K562 (cell line): ENCODE results near the gene BTRC. TPM values are rescaled to one million over a fixed set of nuclear protein-coding genes. Genes with fewer than 3 reads are reported as not detected.
A peak's percentile ranks its signal among the peaks of the same experiment; 100 is the strongest.

Source experiments
- AFF1 ChIP-seq, 2 experiments: fragments of 450-650 bp; IDR thresholded peaks; 2 replicates each; pipeline ENCODE4 v1.6.1; 2018; ENCODE audit warnings: mild to moderate bottlenecking in 2 of 2, low read depth in 1 of 2; ENCODE audit not compliant: partially characterized antibody in 2 of 2
- FOSL1 ChIP-seq: fragments of 200-800 bp; sonication (Bioruptor generic); conservative IDR thresholded peaks from 2 replicates; pipeline ENCODE4 v1.6.1; 2016; ENCODE audit warnings: missing genetic modification characterization, missing compliant biosample characterization
- HDAC8 ChIP-seq: fragments of 450-650 bp; IDR thresholded peaks from 2 replicates; pipeline ENCODE4 v1.6.1; 2016; ENCODE audit warnings: mild to moderate bottlenecking, missing genetic modification characterization, moderate library complexity, missing compliant biosample characterization
- MAFK ChIP-seq: IDR thresholded peaks from 2 replicates; pipeline ENCODE4 v1.6.1; 2011; ENCODE audit warnings: low read length, improper control_type of control experiment
- MNT ChIP-seq, 2 experiments: fragments of 450-650 bp; conservative IDR thresholded peaks; 2 replicates each; pipeline ENCODE4 v1.6.1; 2017; ENCODE audit warnings: mild to moderate bottlenecking in 2 of 2, moderate library complexity in 2 of 2
- TAF1 ChIP-seq: IDR thresholded peaks from 2 replicates; pipeline ENCODE4 v1.6.1; 2011; ENCODE audit warnings: mild to moderate bottlenecking, low read length, moderate library complexity; ENCODE audit not compliant: insufficient read depth, control insufficient read depth, severe bottlenecking; ENCODE audit errors: extremely low read depth
- ZBTB11 ChIP-seq, 3 experiments: fragments of 200-800 bp in 1 of 3; fragments of 250-450 bp in 1 of 3; fragments of 450-650 bp in 1 of 3; sonication (Bioruptor Pico) in 1 of 3; sonication (Bioruptor generic) in 1 of 3; formaldehyde crosslinking in 1 of 3; IDR thresholded peaks; 2 replicates each; pipeline versions ENCODE4 v1.6.1 to v1.8.0; 2016 to 2022; ENCODE audit warnings: mild to moderate bottlenecking in 2 of 3, missing genetic modification characterization in 2 of 3, missing compliant biosample characterization in 1 of 3, moderate library complexity in 1 of 3
- ZBTB7A ChIP-seq: IDR thresholded peaks from 2 replicates; pipeline ENCODE4 v1.6.1; 2011; ENCODE audit warnings: low read depth, mild to moderate bottlenecking, low read length, moderate library complexity, borderline replicate concordance; ENCODE audit not compliant: control insufficient read depth
- ZNF197 ChIP-seq: fragments of 200-800 bp; sonication (Bioruptor generic); IDR thresholded peaks from 2 replicates; pipeline ENCODE4 v1.6.1; 2016; ENCODE audit warnings: low read depth, missing genetic modification characterization, missing compliant biosample characterization
- ZNF212 ChIP-seq: fragments of 450-650 bp; formaldehyde crosslinking; IDR thresholded peaks from 2 replicates; pipeline ENCODE4 v1.4.0; 2020; ENCODE audit warnings: mild to moderate bottlenecking
- ZNF592 ChIP-seq: fragments of 450-650 bp; IDR thresholded peaks from 2 replicates; pipeline ENCODE4 v1.6.1; 2017; ENCODE audit warnings: antibody characterized with exemption, mild to moderate bottlenecking
- polyA plus RNA-seq, 8 experiments: library from polyadenylated mRNA; depleted of rRNA in 4 of 8; stranded (reverse) in 5 of 8; unstranded in 3 of 8; fragments of >200 nt; fragmentation: Nextera tagmentation in 2 of 8; fragmentation: Illumina TruSeq in 1 of 8; extraction: Ambion mirVana in 2 of 8; extraction: Trizol in 1 of 8; gene quantifications; 2 replicates each; pipeline versions ENCODE4 v1.2.1 to v1.2.3, GENCODE V29; 2011 to 2014; ENCODE audit warnings: inconsistent platforms in 1 of 8, missing spikeins in 1 of 8
- total RNA-seq, 7 experiments: library from RNA; depleted of rRNA in 6 of 7; stranded (reverse); fragments of >200 nt in 6 of 7; fragmentation: Illumina TruSeq in 2 of 7; extraction: Trizol in 2 of 7; gene quantifications; 2 replicates each; pipeline versions ENCODE4 v1.2.1 to v1.2.3, GENCODE V29; 2011 to 2021; ENCODE audit warnings: low replicate concordance in 1 of 7

BTRC gene
- total and polyA plus RNA-seq, 9 of the 15 experiments (the other 6 are each of a cell fraction or from before 2014, with no cell fraction given) = 1.6 to 15.4 (median 7.0) TPM

- TF ChIP-seq TAF1 (peak; percentile 5), MAFK (peak; percentile 67), ZNF592 (peak; percentile 57; the same call in 1 of the 2 replicates), AFF1 (IDR thresholded peaks at IDR 0.05; ENCODE audit: low read depth in 1 of 2, partially characterized antibody in 2 of 2) (peak in 1 of 2 experiments; percentile 29), ZNF212 (no peak), HDAC8 (no peak), FOSL1 (tag) (peak; percentile 56; the same call in 1 of the 2 replicates), ZBTB11 (CRISPR knock-in tag; IDR thresholded peaks at IDR 0.05) (peak in 1 of 3 experiments; percentile 33; a peak in 1 of 6 replicates), MNT (conservative IDR thresholded peaks at IDR 0.05) (0 out of 4 replicates have a peak, but pooled peaks of 1 of the 2 experiments have one; percentile 32), ZBTB7A (0 out of 2 replicates have a peak, but pooled peaks have one; percentile 1), ZNF197 (CRISPR knock-in tag) (peak; percentile 55; the same call in 1 of the 2 replicates)
These were observed 222.4 kb downstream of the BTRC start (continued) for GRCh38 chr10:101576211-101576863.
